BJ (cell line): ENCODE measurements around the gene HTR3B. TPM values are rescaled to one million over a fixed set of nuclear protein-coding genes. Genes with fewer than 3 reads are reported as not detected.
A peak's percentile ranks its signal among the peaks of the same experiment; 100 is the strongest.

Experiments
- CTCF ChIA-PET: fragments of 350-600 bp; formaldehyde crosslinking; extraction: SDS; loops from one replicate; lab custom pipeline; 2021; ENCODE audit warnings: antibody characterized with exemption, inconsistent platforms; lab: Yijun Ruan, JAX
- POLR2A ChIA-PET: fragments of 300-600 bp; sonication (Branson Sonifier 250); formaldehyde crosslinking; extraction: SDS; loops from one replicate; lab custom pipeline; 2021; ENCODE audit warnings: antibody characterized with exemption; lab: Charles Lee
- DNase-seq: peaks from one replicate; pipeline ENCODE4 v3.0.0-alpha.2; 2011; ENCODE audit warnings: low read depth
- H3K27me3 ChIP-seq: 2 replicates; pipeline ENCODE4 v1.6.0; 2011; ENCODE audit warnings: low read length; ENCODE audit not compliant: control insufficient read depth, insufficient read depth
- H3K36me3 ChIP-seq: 2 replicates; pipeline ENCODE4 v1.5.1; 2011; ENCODE audit warnings: low read length; ENCODE audit not compliant: control insufficient read depth, insufficient read depth
- H3K4me3 ChIP-seq: 2 replicates; pipeline ENCODE4 v1.5.1; 2011; ENCODE audit warnings: low read depth, mild to moderate bottlenecking, control low read depth, low read length
- CTCF ChIP-seq: IDR thresholded peaks from 2 replicates; pipeline ENCODE4 v1.5.1; 2011; ENCODE audit warnings: low read depth, mild to moderate bottlenecking, control low read depth, inconsistent platforms, low read length, moderate library complexity; ENCODE audit not compliant: insufficient read depth
- polyA plus RNA-seq: library from polyadenylated mRNA; depleted of rRNA; stranded (reverse); fragments of >200 nt; gene quantifications from 2 replicates; pipeline ENCODE4 v1.2.3, GENCODE V29; 2011

The HTR3B gene
- polyA plus RNA-seq, 1 experiment = not detected

- ChIA-PET CTCF (interaction anchor here (0.6 to 0.7 kb wide), 2 partner anchors 17 to 47 kb away, joined by 3 read pairs; no protein-coding TSS in a partner anchor), POLR2A (no interaction called here)
- Histone ChIP-seq H3K27me3 (no peaks in the 10 kb centered on the region), H3K4me3 (peak overlapping the region; percentile 53), H3K36me3 (no peaks in the 10 kb centered on the region; the same call in 1 of the 2 replicates)
- DNase-seq = no peak
- no peak for TF ChIP-seq CTCF
Observed at GRCh38 chr11:113874096-113874495, 30.5 kb upstream of the HTR3B start.

- CTCF ChIA-PET = interaction anchor here (0.6 kb wide), 1 partner anchor 18 kb away, joined by 3 read pairs; no protein-coding TSS in a partner anchor
- H3K36me3 ChIP-seq = no peaks in the 10 kb centered on the region; the same call in 1 of the 2 replicates
- no peaks in the 10 kb centered on the region for H3K27me3 ChIP-seq
- TF ChIP-seq CTCF = no peak
- POLR2A ChIA-PET = no interaction called here
- H3K4me3 ChIP-seq = peak overlapping the region; percentile 53
- DNase-seq = no peak
Observed at GRCh38 chr11:113874581-113875233, 29.9 kb upstream of the HTR3B start.

GRCh38 chr11:113875234-113876073 is 29.1 kb upstream of the HTR3B start, which contains the start of gene USP28:
TSS of gene USP28 (minus strand) at chr11:113875572. CDS start at chr11:113875501, 71 bp downstream.
- peak; percentile 14; the same call in 1 of the 2 replicates for TF ChIP-seq CTCF
- H3K27me3 ChIP-seq = no peaks in the 10 kb centered on the region
- DNase-seq = peak; percentile 57
- peak within 1 kb of the TSS; percentile 53 for H3K4me3 ChIP-seq
- H3K36me3 ChIP-seq = no peaks in the 10 kb centered on the region; the same call in 1 of the 2 replicates
- CTCF ChIA-PET = no interaction called here
- POLR2A ChIA-PET = no interaction called here

- ChIA-PET POLR2A (no interaction called here), CTCF (no interaction called here)
Observed at GRCh38 chr11:113876074-113876797, 28.4 kb upstream of the HTR3B start.

More at GRCh38 chr11:113876074-113876797, 28.4 kb upstream of the HTR3B start:
- TF ChIP-seq CTCF = no peak
- Histone ChIP-seq H3K4me3 (peak overlapping the region; percentile 52), H3K27me3 (no peaks in the 10 kb centered on the region), H3K36me3 (no peaks in the 10 kb centered on the region)
- DNase-seq = no peak
